ENCODE measurements around the gene LTC4S.

The LTC4S gene

DNA sequence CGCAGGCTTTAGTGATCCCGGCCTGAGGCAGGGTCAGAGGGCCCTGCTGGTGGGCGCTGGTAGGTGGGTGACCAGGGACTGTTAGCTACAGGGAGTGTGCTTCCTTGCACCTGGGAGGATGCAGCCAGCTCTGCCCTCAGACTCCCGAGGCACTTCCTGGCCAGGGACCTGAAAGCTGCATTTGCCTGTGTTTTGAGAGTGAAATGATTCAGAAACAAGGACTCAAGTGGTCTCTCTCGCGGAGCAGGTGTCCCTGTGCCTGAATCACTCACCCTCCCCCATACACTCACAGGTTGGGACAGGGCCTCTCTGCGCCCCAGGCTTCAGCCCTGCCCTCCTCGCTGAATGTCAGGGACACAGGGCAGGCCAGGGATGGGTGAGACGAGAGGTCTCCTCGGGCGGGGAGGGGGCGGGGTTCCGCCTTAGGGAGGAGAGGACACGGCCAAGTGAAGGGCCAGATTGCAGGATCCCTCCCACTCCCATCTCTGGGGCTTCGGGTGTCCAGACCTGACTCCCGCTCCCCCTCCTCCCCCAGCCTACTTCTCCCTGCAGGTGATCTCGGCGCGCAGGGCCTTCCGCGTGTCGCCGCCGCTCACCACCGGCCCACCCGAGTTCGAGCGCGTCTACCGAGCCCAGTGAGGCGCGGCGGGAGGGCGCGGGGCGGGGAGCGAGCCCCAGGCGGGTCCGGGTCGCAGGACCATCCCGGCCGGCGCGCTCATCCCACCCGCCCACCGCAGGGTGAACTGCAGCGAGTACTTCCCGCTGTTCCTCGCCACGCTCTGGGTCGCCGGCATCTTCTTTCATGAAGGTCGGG lies 1.5 kb downstream of the LTC4S start:
- no peak for DNase-seq (ENCODE audit: low read depth, low spot score)

DNA sequence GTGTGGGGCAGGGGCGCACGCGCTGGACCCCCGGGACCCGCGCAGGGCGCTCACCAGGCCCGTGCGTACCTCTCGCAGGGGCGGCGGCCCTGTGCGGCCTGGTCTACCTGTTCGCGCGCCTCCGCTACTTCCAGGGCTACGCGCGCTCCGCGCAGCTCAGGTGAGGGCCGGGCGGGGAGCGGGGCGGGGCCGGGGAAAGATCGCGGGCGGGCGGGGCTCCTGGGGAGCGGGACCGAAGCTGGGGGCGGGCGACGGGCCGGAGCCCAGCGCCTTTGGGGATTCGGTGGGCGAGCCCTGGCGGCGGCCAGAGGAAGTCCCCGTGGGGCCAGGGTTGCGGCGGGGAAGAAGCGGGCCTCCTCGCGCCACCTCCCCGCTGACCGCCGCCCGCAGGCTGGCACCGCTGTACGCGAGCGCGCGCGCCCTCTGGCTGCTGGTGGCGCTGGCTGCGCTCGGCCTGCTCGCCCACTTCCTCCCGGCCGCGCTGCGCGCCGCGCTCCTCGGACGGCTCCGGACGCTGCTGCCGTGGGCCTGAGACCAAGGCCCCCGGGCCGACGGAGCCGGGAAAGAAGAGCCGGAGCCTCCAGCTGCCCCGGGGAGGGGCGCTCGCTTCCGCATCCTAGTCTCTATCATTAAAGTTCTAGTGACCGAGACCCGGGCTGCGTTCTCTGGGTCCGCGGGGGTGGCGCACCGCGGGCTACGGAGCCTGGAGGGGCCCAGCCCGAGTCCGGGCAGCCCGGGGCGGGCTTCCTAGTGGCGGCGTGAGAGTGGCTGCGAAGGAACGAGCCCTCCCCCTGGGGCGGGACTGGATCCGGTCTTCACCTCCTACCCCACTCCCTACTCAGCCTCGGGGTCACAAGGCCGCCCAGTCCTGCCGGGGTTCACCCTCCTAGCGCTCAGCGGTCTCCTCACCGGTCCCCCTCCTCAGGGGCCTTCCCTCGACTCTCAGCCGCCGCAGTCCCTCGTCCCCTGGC lies 2.4 kb downstream of the LTC4S start:
- no peak for DNase-seq (ENCODE audit: low read depth, low spot score)

DNA sequence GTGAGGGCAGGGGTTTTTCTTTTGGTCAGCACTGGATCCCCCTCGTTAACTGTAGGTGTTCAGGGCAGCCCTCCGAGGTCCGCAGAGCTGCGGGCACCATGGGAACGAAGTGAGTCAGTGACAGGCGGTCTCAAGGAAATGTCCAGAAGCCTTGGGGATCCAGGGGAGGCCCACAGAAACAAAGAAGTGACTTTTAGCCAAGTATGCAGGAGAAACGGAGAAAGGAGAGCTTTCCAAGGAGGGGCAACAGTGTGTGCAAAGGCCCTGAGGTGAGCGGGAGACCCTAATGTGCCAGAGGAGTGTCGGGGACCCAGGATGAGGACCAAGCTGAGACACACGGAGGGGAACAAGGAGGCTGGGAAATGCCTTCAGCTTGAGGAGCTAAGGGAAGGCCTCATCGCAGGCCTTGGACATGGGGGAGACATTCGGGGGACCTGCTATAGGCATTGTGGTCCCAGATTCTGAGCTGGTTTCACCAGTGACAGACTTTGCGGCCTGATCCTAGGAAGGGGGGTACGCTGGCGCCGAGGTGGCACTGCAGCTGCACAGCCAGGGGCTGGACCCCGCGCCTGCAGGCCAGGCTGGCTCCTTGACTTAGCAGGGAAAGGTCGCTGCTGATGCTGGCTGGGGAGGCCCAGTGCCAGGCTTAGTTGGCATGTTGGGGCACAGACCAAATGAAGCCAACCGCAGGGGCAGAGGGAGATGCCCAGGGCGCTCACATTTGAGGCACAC lies 3.3 kb downstream of the LTC4S start:
- no peak for DNase-seq (ENCODE audit: low read depth, low spot score)

DNA sequence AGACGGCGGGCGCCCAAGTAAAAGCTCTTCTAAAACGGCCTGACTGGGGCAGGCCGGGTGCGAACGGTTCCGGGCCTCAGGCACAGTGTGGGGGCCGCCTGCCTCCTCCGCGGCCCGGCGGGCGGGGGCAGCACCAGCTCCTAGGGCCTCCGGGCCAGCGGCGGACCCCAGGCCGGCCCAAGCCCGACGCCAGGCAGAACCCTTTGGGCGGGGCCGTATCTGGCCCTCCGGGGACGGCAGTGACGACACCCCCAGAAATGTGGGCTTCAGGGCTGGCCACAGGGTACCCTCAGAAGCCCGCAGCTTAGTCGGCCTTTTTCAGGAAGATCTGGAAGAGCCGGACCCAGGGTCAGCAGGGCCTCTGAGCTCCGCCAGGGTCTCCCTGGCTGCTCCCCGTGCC lies 4.0 kb downstream of the LTC4S start:
- no peak for DNase-seq (ENCODE audit: low read depth, low spot score)

DNA sequence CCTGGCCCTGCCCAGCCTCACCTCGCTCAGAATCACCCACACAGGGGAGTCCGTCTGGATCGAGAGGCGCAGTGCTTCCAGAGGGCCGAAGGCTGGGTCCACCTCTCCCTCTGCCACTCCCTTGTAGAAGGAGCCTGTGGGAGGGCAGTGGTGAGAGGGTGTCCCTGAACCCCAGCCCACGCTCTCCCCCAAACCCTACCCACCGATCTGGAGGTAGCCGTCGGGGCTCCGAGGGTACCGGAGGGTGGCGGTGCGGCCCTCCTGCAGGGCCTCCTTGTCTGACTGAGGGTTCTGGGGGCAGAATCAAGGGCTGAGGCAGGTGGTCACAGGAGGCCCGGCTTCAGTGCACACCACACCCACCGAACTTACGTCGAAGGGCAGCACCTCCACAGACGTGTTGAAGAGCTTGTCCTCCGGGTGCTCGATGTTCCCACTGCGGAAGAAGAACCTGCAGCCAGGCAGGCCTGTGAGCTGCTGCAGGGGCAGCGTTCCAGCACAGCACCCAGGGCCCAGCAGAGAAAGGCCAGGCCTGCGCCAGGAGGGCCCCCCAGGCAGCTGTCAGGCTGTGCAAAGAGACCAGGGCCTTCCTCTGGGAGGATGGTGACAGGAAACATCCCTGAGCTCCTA lies 4.5 kb downstream of the LTC4S start:
- DNase-seq (ENCODE audit: low read depth, low spot score): no peak

DNA sequence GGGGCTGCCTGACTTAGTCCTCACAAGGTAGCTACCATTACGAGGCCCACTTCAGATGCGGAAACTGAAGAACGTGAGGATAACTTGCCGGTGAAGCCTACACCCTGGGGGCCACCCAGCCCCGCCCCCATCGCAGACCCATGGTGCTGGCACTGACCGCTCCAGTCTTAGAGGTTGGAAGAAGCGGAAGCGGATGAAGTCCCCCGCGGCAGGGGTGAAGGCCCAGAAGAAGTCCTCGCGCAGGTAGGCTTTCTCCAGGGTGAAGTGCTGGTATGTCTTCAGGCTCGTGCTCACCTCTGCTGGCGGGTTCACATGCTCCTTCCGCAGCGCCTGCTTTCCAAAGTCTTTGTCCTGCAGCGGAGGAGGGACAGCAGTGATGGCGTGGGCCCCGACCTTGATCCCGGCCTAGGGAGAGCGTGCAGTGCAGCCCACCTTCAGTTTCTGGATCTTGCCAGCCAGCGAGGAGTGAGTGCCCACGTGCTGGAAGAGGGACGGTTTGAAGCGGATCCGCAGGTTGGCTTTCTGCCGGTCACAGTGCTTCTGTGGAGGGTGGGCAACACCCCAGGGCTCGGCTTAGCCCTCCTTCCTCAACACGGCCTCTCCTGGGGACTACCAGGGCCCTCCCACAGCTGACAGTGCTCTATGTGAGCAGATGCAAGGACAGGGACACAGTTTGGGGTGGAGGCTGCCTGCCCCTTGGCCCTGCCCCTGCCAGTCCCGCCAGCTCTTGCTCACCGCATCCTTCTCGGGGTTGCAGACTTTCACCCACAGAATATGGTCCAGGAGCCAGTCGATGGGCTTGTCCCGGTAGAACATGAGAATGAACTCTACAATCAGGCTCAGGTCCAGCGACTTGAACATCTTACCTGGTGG lies 5.2 kb downstream of the LTC4S start:
- no peak for DNase-seq (ENCODE audit: low read depth, low spot score)

DNA sequence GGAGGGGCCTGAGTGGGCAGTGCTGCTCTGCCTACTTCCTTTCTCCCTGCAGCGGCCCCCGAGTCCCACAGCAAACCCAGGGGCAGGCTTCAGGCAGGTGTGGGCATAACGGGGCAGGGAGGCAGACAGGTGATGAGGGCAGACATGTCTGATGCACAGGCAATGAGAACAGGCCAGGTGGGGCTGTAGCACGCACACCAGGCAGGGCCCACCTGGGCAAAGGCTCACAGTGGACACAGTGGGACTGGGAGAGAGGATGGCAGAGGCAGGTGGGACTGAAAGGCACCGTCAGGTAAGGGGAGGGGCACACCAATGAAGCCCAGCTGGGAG lies 5.8 kb downstream of the LTC4S start:
- DNase-seq (ENCODE audit: low read depth, low spot score): no peak

DNA sequence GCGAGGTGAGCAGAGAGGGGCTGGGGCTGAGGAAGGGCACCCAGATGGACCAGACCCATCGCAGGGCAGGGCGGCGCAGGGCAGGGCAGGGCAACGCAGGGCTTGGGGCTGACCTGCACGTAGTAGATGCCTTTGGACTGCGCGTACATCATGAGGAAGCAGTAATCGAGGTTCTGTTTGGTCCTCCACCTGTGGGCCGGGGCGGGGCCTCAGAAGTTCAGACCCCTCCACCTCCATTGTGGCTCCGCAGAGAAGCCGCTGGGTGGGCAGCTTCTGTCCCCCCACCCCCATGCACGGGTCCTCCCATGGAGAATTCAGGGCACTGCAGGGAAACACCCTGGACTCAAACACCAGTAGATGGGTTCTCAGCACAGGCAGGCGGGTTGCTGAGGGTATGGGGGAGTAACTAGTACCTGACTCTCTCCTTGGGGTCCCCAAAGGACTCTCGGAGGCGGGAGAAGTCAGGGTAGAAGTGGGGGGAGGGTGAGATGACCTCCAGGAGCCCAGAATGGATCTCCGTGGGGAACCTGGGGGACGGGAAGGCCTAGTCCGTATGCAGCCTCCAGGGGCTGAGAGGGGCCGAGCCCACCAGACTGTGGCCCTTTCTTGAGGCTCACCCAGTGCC lies 6.4 kb downstream of the LTC4S start:
- DNase-seq (ENCODE audit: low read depth, low spot score): no peak

DNA sequence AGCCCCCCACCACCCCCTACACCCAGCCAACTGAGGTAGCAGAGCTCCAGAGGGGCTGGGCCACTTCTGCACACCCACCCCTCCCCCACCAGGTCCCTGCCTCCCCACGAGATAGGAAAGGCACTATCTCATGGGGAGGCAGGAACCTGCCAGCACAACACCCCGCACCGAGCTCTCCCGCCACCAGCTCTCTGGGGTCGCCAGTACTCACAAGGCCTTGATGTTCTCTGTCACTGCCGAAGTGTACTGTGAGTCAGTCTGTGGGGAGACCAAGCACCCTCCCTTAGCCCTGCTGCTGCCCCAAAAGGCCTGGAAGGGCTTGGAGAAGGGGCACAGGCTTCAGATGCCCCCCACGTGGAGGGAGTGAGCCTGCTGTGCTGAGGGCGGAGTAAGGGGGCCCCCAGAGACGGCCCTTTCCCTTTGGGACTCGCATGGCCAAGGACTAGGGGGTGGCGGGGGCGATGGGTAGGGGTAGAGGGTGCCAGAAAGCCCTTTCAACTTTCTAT lies 7.0 kb downstream of the LTC4S start:
- no peak for DNase-seq (ENCODE audit: low read depth, low spot score)

DNA sequence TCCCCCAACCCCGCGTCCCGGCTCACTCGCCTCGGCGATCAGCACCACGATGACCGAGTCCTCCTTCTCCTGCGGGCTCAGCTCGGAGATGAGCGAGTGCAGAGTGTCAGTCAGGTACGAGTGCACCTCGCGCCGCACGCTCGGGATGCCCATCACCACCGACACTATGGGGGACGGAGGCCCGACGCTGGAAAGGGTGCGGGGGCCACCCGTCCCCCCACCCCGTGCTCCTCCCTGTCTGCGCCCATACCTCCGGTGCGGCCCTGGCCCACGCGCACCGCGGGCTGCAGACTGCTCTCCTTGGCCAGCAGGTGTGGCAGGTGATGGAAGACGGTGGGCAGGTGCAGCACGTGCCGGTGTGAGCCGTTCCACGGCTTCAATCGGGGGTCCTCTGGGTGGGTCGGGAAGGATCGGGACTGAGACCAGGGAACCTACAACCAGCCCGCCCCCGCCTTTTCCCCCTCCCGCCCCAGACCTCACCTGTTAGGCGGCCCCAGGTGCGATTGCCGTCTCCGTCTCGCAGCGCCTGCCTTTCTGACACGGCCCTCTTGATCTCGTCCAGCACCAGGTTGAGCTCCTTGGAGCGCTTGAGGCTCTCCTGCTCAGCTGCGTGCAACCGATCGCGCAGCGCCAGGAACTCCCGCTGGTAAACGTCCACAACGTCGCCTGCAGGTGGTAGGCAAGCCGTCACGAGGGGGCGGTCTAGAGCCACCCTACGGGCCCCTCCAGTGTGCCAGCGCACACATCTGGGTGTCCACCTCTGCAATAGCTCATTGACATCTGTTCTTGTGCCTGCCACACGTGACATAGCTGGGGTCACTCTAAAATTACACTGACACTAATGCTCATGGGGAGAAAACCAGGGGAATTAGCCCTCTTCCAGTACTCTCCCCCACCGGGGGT lies 7.8 kb downstream of the LTC4S start:
- DNase-seq (ENCODE audit: low read depth, low spot score): no peak

DNA sequence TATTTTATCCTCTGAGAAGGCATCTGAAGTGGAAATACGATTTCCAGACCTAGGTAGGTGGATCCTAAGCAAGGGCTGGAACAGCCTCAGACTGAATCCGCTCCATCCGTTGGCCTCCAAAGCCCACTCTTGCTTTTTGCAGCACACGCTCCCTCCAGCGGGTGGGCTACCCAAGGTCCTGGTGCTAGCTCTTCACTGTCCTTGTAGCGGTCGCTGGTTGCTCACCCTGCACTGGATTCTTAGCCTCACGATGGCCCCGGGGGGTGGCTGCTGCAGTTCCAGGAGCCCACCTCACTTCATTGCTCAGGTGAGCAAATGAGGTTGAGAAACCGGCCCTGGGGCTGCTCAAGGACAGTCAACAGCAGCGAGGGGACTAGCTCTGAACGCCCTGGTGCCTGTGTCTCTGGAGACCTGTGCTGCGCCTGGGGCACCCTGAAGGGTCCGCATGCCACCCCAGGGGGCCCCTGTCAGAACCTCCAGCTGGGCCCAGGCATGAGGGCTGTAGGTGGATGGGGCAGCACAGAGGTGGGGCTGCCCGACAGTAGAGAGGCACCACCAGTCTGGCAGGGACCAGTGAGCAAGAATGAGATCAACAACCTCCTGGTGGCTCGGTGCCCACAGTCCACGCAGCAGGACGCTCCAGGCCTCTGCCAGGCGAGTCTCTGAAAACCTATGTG lies 8.6 kb downstream of the LTC4S start:
- DNase-seq (ENCODE audit: low read depth, low spot score): no peak

DNA sequence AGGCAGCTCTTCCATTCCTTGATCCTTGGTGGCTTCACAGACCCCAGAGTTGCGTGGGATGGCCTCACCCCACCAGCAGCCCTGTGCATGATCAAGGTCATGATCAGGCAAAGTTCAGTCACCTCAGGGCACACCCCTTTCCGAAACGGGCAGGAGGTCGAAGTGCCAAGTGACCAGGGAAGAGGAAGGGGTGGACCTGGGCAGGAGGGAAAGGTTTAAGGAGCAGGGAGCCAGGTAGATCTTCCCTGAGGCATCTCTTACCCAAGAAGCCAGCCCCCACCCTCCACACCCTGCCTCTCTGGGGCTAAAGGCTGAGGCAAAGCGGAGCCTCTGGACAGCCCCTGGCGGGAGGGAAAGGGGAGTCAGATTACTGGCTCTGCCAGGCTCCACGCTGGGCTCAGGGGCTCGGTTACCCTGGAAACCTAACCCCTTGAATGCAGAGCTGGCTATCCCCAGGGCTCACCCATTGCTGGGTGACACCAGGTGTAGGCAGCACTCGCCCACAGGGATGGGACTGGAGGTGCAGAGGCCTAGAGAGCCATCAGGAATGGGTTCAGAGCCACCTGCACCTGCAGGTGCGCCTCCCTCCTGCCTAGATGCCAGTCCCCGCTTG lies 9.3 kb downstream of the LTC4S start:
- no peak for DNase-seq (ENCODE audit: low read depth, low spot score)

DNA sequence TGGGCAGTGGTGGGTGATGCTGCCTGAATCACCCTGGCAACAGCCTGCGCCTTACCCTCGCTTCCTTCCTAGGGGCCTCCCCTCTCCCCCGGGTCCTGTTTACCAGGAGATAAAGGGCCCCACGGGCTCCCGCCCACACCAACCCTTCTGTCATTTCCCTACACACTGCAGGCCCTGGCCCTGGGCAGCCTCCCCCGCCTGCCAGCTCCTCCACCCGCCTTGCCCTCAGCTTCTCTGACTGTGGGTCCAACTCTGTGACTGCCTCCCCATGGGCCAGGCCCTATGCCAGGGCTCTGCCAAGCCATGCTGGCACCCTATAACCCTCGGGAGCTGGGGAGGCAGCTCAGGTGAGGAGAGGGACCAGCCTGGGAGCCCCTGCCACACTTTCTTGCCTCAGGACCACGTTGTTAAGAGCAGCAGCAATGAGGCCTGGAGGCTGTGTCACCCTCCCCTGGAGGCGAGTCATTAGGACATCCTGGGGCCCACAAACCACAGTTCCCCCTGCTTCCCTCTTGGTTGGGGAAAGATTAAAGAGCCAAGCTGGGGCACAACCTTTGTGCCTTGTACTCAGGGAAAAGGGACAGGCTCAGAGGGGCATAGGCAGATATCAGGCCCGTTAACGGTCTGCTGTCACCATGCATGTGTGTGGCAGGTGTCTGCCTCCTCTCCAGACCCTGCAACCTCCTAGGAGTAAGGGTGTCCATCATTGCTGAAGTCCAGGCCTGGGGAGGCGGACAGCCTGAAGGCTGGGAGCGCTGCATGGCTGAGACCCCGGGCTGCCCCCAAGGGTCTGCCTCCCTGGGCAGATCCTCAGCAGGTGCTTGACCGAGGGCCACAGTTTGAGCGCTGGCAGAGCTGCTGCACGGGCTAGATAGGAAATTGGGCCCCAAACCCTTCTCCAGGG lies 10.1 kb downstream of the LTC4S start:
- no peak for DNase-seq (ENCODE audit: low read depth, low spot score)

DNA sequence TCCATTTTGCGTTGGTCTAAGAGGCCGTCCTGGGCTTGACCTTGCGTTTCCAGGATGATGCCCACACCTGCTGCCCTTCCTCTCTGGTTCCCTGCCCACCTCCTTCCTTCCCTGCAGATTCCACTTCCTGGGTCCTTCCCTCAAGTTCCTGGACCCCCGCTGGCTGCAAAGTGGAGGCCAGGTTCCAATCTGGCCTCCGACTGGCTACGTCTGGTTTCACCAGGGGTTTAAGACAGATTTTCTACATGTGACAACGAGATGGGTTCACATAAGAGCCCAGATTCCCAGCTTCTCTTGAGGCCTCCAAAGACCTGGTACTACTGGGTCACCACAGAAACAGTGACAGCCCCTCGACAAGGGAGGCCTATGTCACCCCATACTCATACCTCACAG lies 10.8 kb downstream of the LTC4S start:
- no peak for DNase-seq (ENCODE audit: low read depth, low spot score)

DNA sequence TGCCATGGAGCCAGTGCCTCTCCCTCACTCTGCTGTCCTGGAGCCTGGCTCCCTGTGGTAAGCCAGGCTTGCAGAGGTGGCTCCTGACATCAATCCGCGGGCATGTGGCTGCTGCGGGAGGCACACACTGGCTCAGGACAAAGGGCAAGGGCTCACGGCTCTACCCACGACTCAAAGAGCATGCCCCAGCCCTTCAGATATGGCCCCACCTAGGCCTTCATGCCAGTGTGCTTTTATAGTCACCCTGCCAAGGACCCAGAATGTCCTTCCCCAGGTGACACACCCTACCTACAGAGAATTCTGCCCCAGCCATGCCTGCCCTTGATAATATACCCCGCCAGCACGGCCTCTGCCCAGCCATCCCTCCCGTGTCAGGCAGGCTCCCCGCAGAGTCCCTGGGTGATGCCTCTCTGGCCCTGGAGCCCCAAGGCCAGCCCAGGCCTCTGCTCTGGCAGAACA lies 11.3 kb downstream of the LTC4S start:
- DNase-seq (ENCODE audit: low read depth, low spot score): no peak

DNA sequence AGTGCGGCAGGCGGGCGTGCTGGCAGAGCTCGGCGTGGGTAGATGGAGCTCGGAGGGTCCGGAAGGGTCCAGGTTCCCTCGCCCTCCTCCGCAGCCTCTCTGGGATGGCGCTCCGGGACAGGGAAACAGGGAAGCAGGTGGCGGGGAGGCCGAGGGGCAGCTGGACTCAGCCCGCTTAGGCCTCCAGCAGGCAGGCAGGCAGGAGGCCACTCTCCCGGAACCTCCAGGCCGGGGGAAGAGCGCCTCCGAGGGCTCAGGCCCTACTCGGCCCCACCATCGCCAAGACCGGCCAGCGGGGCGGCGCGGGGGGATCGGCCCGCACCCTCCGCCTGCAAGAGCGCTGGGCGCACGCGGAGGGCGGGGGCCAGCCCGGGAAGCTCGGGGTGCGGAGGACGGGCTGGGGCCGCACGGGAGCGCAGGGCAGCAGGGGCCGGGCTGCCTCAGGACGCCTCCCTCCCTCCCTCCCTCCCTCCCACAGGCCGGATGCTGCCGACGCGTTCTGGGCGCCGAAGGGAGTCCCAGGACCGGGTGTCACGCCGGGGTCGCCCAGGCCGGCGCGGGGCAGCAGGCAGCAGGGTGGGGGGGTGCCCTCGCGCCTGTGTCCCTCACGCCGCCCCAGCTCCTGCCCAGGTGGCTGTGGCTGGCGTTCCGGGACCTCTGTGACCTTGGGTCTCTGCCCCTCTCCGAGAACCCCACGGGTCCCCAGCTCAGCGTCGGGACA lies 11.9 kb downstream of the LTC4S start:
- no peak for DNase-seq (ENCODE audit: low read depth, low spot score)
